GM12801 (cell line): ENCODE measurements around the gene HNRNPA2B1.

Experiments used
- CTCF ChIP-seq: IDR thresholded peaks from one replicate; pipeline ENCODE4 v1.5.1; 2011; ENCODE audit warnings: control low read depth; ENCODE audit not compliant: insufficient read length; ENCODE audit errors: extremely low read depth

Gene HNRNPA2B1

GRCh38 chr7:26140380-26140779 is 60.2 kb downstream of the HNRNPA2B1 start:
- TF ChIP-seq CTCF: no peak
